NCI-H187 treated with DMSO at 0.1 percent for 48 hours (cell line): ENCODE data around the gene GSC2.

Experiments
- DNase-seq: peaks from one replicate; lab custom pipeline; 2025; lab: John Stamatoyannopoulos, UW

Gene GSC2

GRCh38 chr22:19133561-19133960 is 16.5 kb downstream of the GSC2 start:
- no peak for DNase-seq

GRCh38 chr22:19132693-19133400 is 17.2 kb downstream of the GSC2 start:
- no peak for DNase-seq

- DNase-seq, result no peak
Observed at GRCh38 chr22:19132153-19132552, 17.9 kb downstream of the GSC2 start.

GRCh38 chr22:19131685-19132015 is 18.4 kb downstream of the GSC2 start:
- DNase-seq, result no peak

GRCh38 chr22:19130959-19131684 is 19.0 kb downstream of the GSC2 start, which contains the start of gene TSSK2:
TSS of gene TSSK2 (plus strand) at chr22:19131308. CDS start at chr22:19131400, 92 bp downstream.
- DNase-seq, result no peak

GRCh38 chr22:19129871-19130270 is 20.2 kb downstream of the GSC2 start:
- DNase-seq, result no peak

- DNase-seq, result no peak
Observed at GRCh38 chr22:19128946-19129727, 21.0 kb downstream of the GSC2 start.

GRCh38 chr22:19128009-19128401 is 22.1 kb downstream of the GSC2 start:
- no peak for DNase-seq

GRCh38 chr22:19127329-19128008 is 22.6 kb downstream of the GSC2 start:
- DNase-seq, result no peak

GRCh38 chr22:19126309-19127273 is 23.5 kb downstream of the GSC2 start:
- no peak for DNase-seq

GRCh38 chr22:19125474-19126308 is 24.4 kb downstream of the GSC2 start:
- DNase-seq, result no peak

GRCh38 chr22:19125011-19125410 is 25.1 kb downstream of the GSC2 start:
- DNase-seq, result no peak

GRCh38 chr22:19124377-19124776 is 25.7 kb downstream of the GSC2 start:
- no peak for DNase-seq

- no peak for DNase-seq
Observed at GRCh38 chr22:19123936-19124335, 26.2 kb downstream of the GSC2 start.

GRCh38 chr22:19122752-19123492 is 27.2 kb downstream of the GSC2 start:
- DNase-seq, result no peak

- DNase-seq, result peak; percentile 17
Observed at GRCh38 chr22:19122143-19122751, 27.8 kb downstream of the GSC2 start, which contains the start of gene DGCR2. TSS of gene DGCR2 (minus strand) at chr22:19122412. CDS start at chr22:19122206, 206 bp downstream.

GRCh38 chr22:19121631-19122142 is 28.4 kb downstream of the GSC2 start:
- DNase-seq, result no peak

- DNase-seq, result no peak
Observed at GRCh38 chr22:19120829-19121630, 29.1 kb downstream of the GSC2 start.
